Measurements from ENCODE around the gene RUNX2. TPM values are rescaled to one million over a fixed set of nuclear protein-coding genes. Genes with fewer than 3 reads are reported as not detected.

RUNX2 gene
- polyA plus RNA-seq, 1 donor (not counting 4 experiments of a cell fraction or from before 2014, with no cell fraction given), result 1.4 TPM

GRCh38 chr6:45563041-45563440, 234.9 kb downstream of the RUNX2 start:
- no peak for TF ChIP-seq CTCF (optimal IDR thresholded peaks at IDR 0.05 in 1 of 3, IDR thresholded peaks at IDR 0.05 in 1 of 3, conservative IDR thresholded peaks at IDR 0.05 in 1 of 3; ENCODE audit: extremely low read depth in 1 of 3, insufficient read depth in 2 of 3, low read length in 3 of 3)
- no peak for TF ChIP-seq EZH2 (IDR thresholded peaks at IDR 0.05; ENCODE audit: low read length)
- dilution Hi-C loops (cut with MboI; ENCODE audit: extremely low pct_ligation_motif_present, low sequenced_read_pairs), result no loop called here
- FAIRE-seq, result no peak
- Histone ChIP-seq H3K79me2 (ENCODE audit: control insufficient read depth, insufficient read depth, low read length) (no peaks in the 10 kb centered on the region), H2AFZ (ENCODE audit: control insufficient read depth, low read length) (no peak overlapping the region), H4K20me1 (ENCODE audit: control insufficient read depth, extremely low read depth, insufficient read depth, low read length) (no peaks in the 10 kb centered on the region), H3K27me3 (ENCODE audit: control insufficient read depth, extremely low read depth, insufficient read depth, low read length) (no peaks in the 10 kb centered on the region), H3K4me3 (ENCODE audit: control insufficient read depth in 2 of 3, extremely low read depth in 1 of 3, insufficient read depth in 2 of 3, low read depth in 1 of 3, low read length in 3 of 3) (no peak overlapping the region), H3K36me3 (ENCODE audit: control insufficient read depth in 2 of 2, extremely low read depth in 1 of 2, insufficient read depth in 2 of 2, low read length in 2 of 2) (no peaks in the 10 kb centered on the region), H3K4me2 (ENCODE audit: control insufficient read depth, extremely low read depth, insufficient read depth, low read depth, low read length) (no peak overlapping the region), H3K9me1 (ENCODE audit: control insufficient read depth, extremely low read depth, insufficient read depth, low read length) (no peaks in the 10 kb centered on the region), H3K4me1 (ENCODE audit: control insufficient read depth, extremely low read depth, insufficient read depth, low read length) (peaks cover 9% of the 10 kb centered on the region), H3K27ac (ENCODE audit: control insufficient read depth, insufficient read depth, low read length) (no peak overlapping the region), H3K9me3 (ENCODE audit: control insufficient read depth, low read depth, low read length) (no peaks in the 10 kb centered on the region), H3K9ac (ENCODE audit: control insufficient read depth, extremely low read depth, insufficient read depth, low read length) (no peak overlapping the region)
- no peak for DNase-seq (ENCODE audit: low read depth, low spot score)

DNA sequence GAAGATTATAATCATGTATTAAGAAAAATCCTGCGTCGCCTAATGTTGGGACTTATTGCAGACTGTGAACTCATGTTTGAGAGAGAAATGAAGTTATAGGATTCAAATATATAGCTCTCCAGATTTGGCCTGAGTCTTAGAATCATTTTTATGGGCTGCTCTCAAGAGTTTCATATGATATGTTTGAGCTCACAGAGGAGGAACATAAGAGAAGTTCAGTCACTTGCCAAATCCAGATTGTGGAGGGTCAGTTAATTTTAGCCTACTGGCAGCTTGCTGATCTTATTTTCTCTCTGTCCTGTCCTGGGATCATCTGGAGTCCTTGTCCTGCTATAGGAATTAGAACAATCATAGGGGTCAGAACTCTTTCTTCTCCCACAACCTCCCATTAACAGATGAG, 235.7 kb downstream of the RUNX2 start:
- Histone ChIP-seq H3K9me1 (ENCODE audit: control insufficient read depth, extremely low read depth, insufficient read depth, low read length) (no peaks in the 10 kb centered on the region), H3K4me2 (ENCODE audit: control insufficient read depth, extremely low read depth, insufficient read depth, low read depth, low read length) (no peak overlapping the region), H3K36me3 (ENCODE audit: control insufficient read depth in 2 of 2, extremely low read depth in 1 of 2, insufficient read depth in 2 of 2, low read length in 2 of 2) (no peaks in the 10 kb centered on the region), H3K79me2 (ENCODE audit: control insufficient read depth, insufficient read depth, low read length) (no peaks in the 10 kb centered on the region), H4K20me1 (ENCODE audit: control insufficient read depth, extremely low read depth, insufficient read depth, low read length) (no peaks in the 10 kb centered on the region), H2AFZ (ENCODE audit: control insufficient read depth, low read length) (no peak overlapping the region), H3K27me3 (ENCODE audit: control insufficient read depth, extremely low read depth, insufficient read depth, low read length) (no peaks in the 10 kb centered on the region), H3K9me3 (ENCODE audit: control insufficient read depth, low read depth, low read length) (no peaks in the 10 kb centered on the region), H3K4me3 (ENCODE audit: control insufficient read depth in 2 of 3, extremely low read depth in 1 of 3, insufficient read depth in 2 of 3, low read depth in 1 of 3, low read length in 3 of 3) (no peak overlapping the region), H3K9ac (ENCODE audit: control insufficient read depth, extremely low read depth, insufficient read depth, low read length) (no peak overlapping the region), H3K4me1 (ENCODE audit: control insufficient read depth, extremely low read depth, insufficient read depth, low read length) (peaks cover 14% of the 10 kb centered on the region), H3K27ac (ENCODE audit: control insufficient read depth, insufficient read depth, low read length) (no peak overlapping the region)
- TF ChIP-seq CTCF (optimal IDR thresholded peaks at IDR 0.05 in 1 of 3, IDR thresholded peaks at IDR 0.05 in 1 of 3, conservative IDR thresholded peaks at IDR 0.05 in 1 of 3; ENCODE audit: extremely low read depth in 1 of 3, insufficient read depth in 2 of 3, low read length in 3 of 3) (no peak), EZH2 (IDR thresholded peaks at IDR 0.05; ENCODE audit: low read length) (no peak)
- DNase-seq (ENCODE audit: low read depth, low spot score) (no peak), FAIRE-seq (no peak)
- dilution Hi-C loops (cut with MboI; ENCODE audit: extremely low pct_ligation_motif_present, low sequenced_read_pairs), result no loop called here
